RWPE1 (cell line): Measurements from ENCODE around the gene GAL3ST1.
"Not testable (repeated sequence)": the region's sequence is repeated elsewhere in the genome, so short reads cannot be mapped to it uniquely, and the experiment has no call there.

ENCODE experiments used
- CTCF ChIA-PET: fragments of 350-600 bp; sonication (Branson Sonifier 250); formaldehyde crosslinking; extraction: SDS; loops from one replicate; lab custom pipeline; 2021; lab: Yijun Ruan, JAX
- POLR2A ChIA-PET: fragments of 400-600 bp; formaldehyde crosslinking; extraction: SDS; loops from one replicate; lab custom pipeline; 2020; ENCODE audit warnings: antibody characterized with exemption; ENCODE audit not compliant: low non-redundant PET; lab: Yijun Ruan, JAX
- DNase-seq: peaks from one replicate; pipeline ENCODE4 v3.0.0; 2012; ENCODE audit warnings: low spot score
- H3K27ac ChIP-seq: fragments of 450-650 bp; 2 replicates; pipeline ENCODE4 v1.5.1; 2017
- CTCF ChIP-seq: fragments of 450-650 bp; conservative IDR thresholded peaks from 2 replicates; pipeline ENCODE4 v1.5.1; 2017; ENCODE audit warnings: low read depth, mild to moderate bottlenecking

Gene GAL3ST1

DNA sequence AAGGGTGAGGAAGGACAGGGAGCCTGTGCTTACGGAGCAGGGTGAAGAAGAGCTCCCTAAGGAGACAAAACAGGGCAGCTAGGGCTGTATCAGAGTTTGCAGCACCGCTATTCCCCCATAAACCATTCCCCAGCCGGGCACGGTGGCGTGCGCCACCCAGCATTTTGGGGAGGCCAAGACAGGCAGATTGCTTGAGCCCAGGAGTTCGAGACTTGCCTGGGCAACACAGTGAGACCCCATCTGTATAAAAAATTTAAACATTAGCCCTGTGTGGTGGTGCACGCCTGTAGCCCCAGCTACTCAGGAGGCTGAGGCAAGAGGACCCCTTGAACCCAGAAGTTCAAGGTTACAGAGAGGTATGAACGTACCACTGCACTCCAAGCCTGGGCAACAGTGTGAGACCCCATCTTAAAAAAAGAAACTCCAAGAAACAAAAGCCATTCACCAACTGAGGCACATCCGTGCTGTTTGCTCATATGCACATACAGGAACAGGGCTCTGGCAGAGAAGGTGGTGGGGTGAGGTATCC, 4.7 kb downstream of the GAL3ST1 start:
- ChIA-PET POLR2A (no interaction called here), CTCF (no interaction called here)
- DNase-seq: no peak
- TF ChIP-seq CTCF: no peak
- no peak overlapping the region for H3K27ac ChIP-seq

DNA sequence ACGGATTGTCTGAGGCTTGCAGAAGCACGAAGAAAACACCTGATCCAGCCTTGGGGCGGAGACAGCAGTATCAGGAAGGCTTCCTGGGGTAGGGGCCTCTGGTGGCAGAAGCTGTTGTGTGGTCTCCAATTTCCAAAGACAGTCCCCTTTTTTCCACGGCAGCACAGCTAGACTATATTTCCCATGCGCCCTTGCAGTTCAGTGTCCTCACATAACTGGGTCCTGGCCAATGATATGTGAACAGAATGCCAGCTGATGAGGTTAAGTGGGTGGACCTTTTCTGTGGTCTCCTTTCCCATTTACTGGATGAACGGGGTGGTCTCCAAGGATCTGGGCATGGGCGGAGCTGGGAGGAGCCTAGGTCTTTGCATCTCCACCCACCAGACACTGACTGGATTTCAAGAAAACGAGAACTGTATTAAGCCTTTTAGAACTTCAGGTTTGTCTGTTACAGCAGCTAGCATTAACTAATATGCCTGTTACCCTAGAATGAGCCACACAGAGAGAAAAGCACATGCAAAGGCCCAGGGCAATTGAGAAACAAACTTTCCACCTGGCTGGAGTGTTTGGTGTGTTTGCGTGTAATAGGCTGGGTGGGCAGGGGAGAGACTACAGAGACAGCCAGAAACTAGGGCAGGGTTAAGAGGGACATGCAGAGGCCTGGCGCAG, 6.2 kb downstream of the GAL3ST1 start:
- no peak for TF ChIP-seq CTCF
- ChIA-PET POLR2A (no interaction called here), CTCF (no interaction called here)
- DNase-seq: no peak
- H3K27ac ChIP-seq: no peak overlapping the region

DNA sequence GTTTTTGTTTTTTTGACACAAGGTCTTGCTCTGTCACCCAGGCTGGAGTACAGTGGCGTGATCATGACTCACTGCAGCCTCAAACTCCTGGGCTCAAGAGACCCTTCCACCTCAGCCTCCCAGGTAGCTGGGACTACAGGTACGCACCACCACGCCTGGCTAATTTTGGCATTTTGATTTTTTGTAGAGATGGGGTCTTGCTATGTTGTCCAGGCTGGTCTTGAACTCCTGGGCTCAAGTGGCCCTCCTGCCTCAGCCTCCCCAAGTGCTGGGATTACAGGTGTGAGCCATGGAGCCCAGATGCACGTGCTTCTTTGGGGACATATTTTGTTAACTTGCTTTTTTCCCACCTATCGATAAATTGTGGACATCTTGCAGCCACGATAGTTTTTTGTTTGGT, 7.2 kb downstream of the GAL3ST1 start:
- DNase-seq, CTCF ChIA-PET, POLR2A ChIA-PET, H3K27ac ChIP-seq: not testable (repeated sequence)

- TF ChIP-seq CTCF: no peak
- POLR2A ChIA-PET: no interaction called here
- no peak for DNase-seq
- CTCF ChIA-PET: no interaction called here
- no peak overlapping the region for H3K27ac ChIP-seq
Measured at GRCh38 chr22:30566125-30566524, 8.3 kb downstream of the GAL3ST1 start.

GRCh38 chr22:30565341-30565740, 9.1 kb downstream of the GAL3ST1 start:
- TF ChIP-seq CTCF: no peak
- POLR2A ChIA-PET: no interaction called here
- no peak overlapping the region for H3K27ac ChIP-seq
- CTCF ChIA-PET: no interaction called here
- DNase-seq: no peak

DNA sequence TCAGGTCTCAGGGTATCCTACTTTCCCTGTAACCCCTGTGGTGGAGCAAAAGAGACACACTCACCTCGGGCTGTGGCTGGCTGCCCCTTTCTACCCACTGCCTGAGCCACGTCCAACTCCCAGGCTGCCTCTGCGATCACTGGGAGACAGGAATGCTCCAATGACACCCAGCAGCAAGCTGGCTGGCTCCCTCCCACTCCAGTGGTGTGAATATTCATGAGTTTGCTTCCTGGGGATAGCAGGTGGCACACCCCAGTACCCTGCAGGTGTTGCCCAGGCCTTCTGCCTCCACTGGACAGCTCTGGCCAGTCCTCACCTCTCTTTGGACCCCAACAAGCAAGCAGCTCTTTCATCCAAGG, 9.7 kb downstream of the GAL3ST1 start:
- H3K27ac ChIP-seq: no peak overlapping the region
- POLR2A ChIA-PET: no interaction called here
- TF ChIP-seq CTCF: no peak
- DNase-seq: no peak
- CTCF ChIA-PET: no interaction called here

DNA sequence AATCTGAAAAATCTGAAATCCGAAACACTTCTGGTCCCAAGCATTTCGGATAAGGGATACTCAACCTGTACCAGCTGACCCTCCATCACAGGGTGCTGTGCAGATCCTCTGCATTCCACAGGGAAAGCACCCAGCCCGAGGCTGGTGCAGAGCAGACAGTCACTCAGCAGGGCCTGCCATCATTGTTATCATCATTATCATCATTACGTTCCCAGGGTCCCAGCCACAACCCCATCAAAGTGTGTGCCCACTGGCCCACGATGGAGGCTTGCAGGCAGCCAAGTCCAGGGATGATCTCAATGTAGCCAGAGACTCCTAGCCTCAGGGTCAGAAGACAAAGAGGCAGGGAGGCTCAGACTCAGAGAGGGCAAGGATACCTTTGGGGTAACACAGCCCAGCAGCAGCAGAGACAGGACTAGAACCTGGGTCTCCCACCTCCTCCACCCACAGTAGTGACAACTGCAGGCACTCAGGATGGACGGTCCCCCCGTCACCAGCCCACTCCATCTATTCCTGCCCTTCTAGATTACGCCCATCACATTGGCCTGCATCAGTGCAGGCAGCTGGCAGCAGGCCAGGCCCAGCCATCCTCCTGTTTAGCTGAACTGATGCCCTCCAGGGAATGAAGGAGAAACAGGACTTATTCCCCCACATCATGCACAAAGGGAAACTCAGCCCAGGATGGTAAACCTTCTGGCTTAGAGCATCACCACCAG, 10.3 kb downstream of the GAL3ST1 start:
- POLR2A ChIA-PET: no interaction called here
- no peak for DNase-seq
- CTCF ChIA-PET: no interaction called here
- no peak for TF ChIP-seq CTCF
- no peak overlapping the region for H3K27ac ChIP-seq
